UCSD-AML1 (cell line): ENCODE results near the gene SLC37A3.
"Not testable (repeated sequence)": the region's sequence is repeated elsewhere in the genome, so short reads cannot be mapped to it uniquely, and the experiment has no call there.

Experiments used
- DNase-seq: peaks from one replicate; lab custom pipeline; 2025; ENCODE audit not compliant: unreplicated experiment; lab: John Stamatoyannopoulos, UW

Gene SLC37A3

GRCh38 chr7:140397784-140398750 lies at the start of gene SLC37A3:
Gene SLC37A3, minus strand, starts transcription at chr7:140398530. Its CDS starts 16,004 bp downstream, at chr7:140382526.
- peak; percentile 52 for DNase-seq

- no peak for DNase-seq
Observed at GRCh38 chr7:140447841-140448240, 49.5 kb upstream of the SLC37A3 start.

GRCh38 chr7:140446467-140446866 lies 48.1 kb upstream of the SLC37A3 start:
- DNase-seq: no peak

- DNase-seq: no peak
Observed at GRCh38 chr7:140441519-140441918, 43.2 kb upstream of the SLC37A3 start.

- DNase-seq: no peak
Observed at GRCh38 chr7:140440593-140440992, 42.3 kb upstream of the SLC37A3 start.

GRCh38 chr7:140439359-140439758 lies 41.0 kb upstream of the SLC37A3 start:
- no peak for DNase-seq

GRCh38 chr7:140435252-140435895 lies 37.0 kb upstream of the SLC37A3 start:
- no peak for DNase-seq

GRCh38 chr7:140433396-140433795 lies 35.1 kb upstream of the SLC37A3 start:
- no peak for DNase-seq

GRCh38 chr7:140426130-140426529 lies 27.8 kb upstream of the SLC37A3 start:
- DNase-seq: no peak

- no peak for DNase-seq
Observed at GRCh38 chr7:140425718-140426117, 27.4 kb upstream of the SLC37A3 start.

GRCh38 chr7:140423501-140423900 lies 25.2 kb upstream of the SLC37A3 start:
- DNase-seq: no peak

GRCh38 chr7:140421521-140421920 lies 23.2 kb upstream of the SLC37A3 start:
- DNase-seq: no peak

- DNase-seq: no peak
Observed at GRCh38 chr7:140418653-140419052, 20.3 kb upstream of the SLC37A3 start.

GRCh38 chr7:140418156-140418472 lies 19.8 kb upstream of the SLC37A3 start:
- not testable (repeated sequence) for DNase-seq

- DNase-seq: no peak
Observed at GRCh38 chr7:140417456-140418155, 19.3 kb upstream of the SLC37A3 start.

GRCh38 chr7:140416560-140416959 lies 18.2 kb upstream of the SLC37A3 start:
- no peak for DNase-seq

- not testable (repeated sequence) for DNase-seq
Observed at GRCh38 chr7:140415816-140416215, 17.5 kb upstream of the SLC37A3 start.

- no peak for DNase-seq
Observed at GRCh38 chr7:140415361-140415760, 17.0 kb upstream of the SLC37A3 start.

GRCh38 chr7:140404565-140405065 lies 6.3 kb upstream of the SLC37A3 start:
- no peak for DNase-seq

GRCh38 chr7:140403878-140404564 lies 5.7 kb upstream of the SLC37A3 start, which contains the start of gene RAB19:
Gene RAB19, plus strand, starts transcription at chr7:140404058. Its CDS starts 3,589 bp downstream, at chr7:140407647.
- DNase-seq: no peak
